Dendritic cell treated with granulocyte-macrophage colony-stimulating factor and Interleukin-4, amounts not matched to agents 40 ng/mL and 50 ng/mL, for 4 days (primary cell): ENCODE results near the gene TNIK.

ENCODE experiments used
- H3K27ac Mint-ChIP-seq: one replicate; pipeline ENCODE4 v1.8.0; 2022; ENCODE audit warnings: mild to moderate bottlenecking, mixed read lengths
- H3K27me3 Mint-ChIP-seq: one replicate; pipeline ENCODE4 v1.8.0; 2022; ENCODE audit warnings: mild to moderate bottlenecking, mixed read lengths
- H3K36me3 Mint-ChIP-seq: one replicate; pipeline ENCODE4 v1.8.0; 2022; ENCODE audit warnings: low read depth, mixed read lengths
- H3K4me1 Mint-ChIP-seq: one replicate; pipeline ENCODE4 v1.8.0; 2022; ENCODE audit warnings: low read depth, mixed read lengths
- H3K4me3 Mint-ChIP-seq: one replicate; pipeline ENCODE4 v1.8.0; 2022; ENCODE audit warnings: mild to moderate bottlenecking, moderate library complexity, mixed read lengths
- H3K9me3 Mint-ChIP-seq: one replicate; pipeline ENCODE4 v1.8.0; 2022; ENCODE audit warnings: mixed read lengths
- intact Hi-C: fragments of 100-400 bp; cut with micrococcal nuclease; formaldehyde crosslinking; loops from one replicate; pipeline ENCODE4 v1.15.0; 2022

Gene TNIK

DNA sequence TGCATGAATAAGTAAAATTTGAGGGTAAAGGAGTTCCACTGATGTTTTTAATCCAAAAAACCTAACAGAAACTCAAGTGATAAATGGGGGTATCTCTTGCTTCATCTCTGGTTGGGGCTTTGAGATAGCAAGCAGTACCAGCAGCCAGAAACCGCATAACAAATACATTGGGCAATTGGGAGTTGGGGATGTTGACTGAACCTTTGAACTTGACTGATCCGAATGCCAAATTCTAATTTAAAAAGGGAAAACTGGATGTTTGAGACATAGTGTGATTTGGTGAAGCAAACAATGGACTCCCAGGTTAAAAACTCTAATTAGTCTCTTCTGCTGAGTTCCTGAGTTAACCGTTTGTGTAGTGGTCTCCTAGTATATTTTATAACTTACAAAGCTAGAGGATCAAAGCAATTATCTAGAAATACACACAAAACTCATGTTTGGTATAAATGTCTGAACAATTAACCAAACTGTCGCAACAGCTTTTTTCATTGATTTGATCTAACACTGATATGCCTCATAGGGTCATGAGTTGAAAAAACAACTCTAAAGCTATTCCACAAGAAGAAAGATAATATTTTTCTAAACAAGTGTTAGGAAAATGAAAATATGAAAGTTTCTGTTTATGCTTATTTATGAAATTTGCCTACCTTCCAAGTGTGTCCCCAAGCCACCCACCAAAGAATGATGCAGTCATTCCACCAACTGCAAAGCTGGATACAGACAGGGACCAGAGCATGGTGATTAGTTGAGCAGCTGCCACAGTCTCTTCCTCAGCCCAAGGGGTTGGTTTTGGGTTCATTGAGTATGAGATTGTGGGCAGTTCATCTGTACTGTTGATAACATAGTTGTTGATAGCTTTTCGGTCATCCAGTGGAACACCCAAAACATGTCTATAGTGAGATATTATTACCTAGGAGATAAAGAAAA, 446.1 kb downstream of the TNIK start:
- no peak overlapping the region for H3K4me3 Mint-ChIP-seq

DNA sequence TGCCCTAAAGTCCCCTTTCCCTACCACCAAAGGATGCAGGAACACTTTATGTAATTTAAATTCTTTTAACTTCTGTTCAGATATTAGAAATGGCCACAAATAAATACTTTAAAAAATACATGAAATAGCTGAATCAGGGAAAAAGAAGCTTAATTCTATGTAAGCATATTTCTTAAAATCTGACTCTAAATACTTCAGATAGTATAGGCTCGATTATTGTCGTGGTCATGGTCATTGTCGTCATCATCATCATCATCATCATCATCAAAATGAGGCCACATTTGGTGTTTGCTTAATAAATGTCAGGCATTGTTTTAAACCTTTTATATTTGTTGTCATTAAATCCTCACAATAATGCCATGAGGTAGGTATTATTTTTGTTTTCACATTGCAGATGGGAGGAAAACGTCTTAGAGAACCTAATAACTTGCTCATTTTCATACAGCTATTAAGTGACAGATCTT, 448.3 kb downstream of the TNIK start:
- Mint-ChIP-seq H3K36me3 (no peaks in the 10 kb centered on the region), H3K4me3 (no peak overlapping the region), H3K27ac (no peak overlapping the region), H3K9me3 (no peaks in the 10 kb centered on the region), H3K4me1 (no peaks in the 10 kb centered on the region), H3K27me3 (no peaks in the 10 kb centered on the region)
- intact Hi-C loops, result no loop called here

More for the DNA sequence above, 446.1 kb downstream of the TNIK start:
- no peaks in the 10 kb centered on the region for H3K9me3 Mint-ChIP-seq
- intact Hi-C loops, result no loop called here
- H3K27me3 Mint-ChIP-seq, result no peaks in the 10 kb centered on the region
- no peaks in the 10 kb centered on the region for H3K4me1 Mint-ChIP-seq
- H3K27ac Mint-ChIP-seq, result no peak overlapping the region
- H3K36me3 Mint-ChIP-seq, result no peaks in the 10 kb centered on the region
